Chondrocyte (in vitro differentiated cells): ENCODE results near the gene LIPC. TPM values are rescaled to one million over a fixed set of nuclear protein-coding genes. Genes with fewer than 3 reads are reported as not detected.

Experiments used
- DNase-seq: peaks from one replicate; pipeline ENCODE4 v3.0.0; 2021; ENCODE audit warnings: mixed read lengths, low spot score
- H3K27ac Mint-ChIP-seq: one replicate; pipeline ENCODE4 v1.8.0; 2021; ENCODE audit warnings: mild to moderate bottlenecking, moderate library complexity, mixed read lengths; ENCODE audit not compliant: unreplicated experiment
- H3K27me3 Mint-ChIP-seq: 2 replicates; pipeline ENCODE4 v1.8.0; 2021; ENCODE audit warnings: low read depth, mixed read lengths
- H3K36me3 Mint-ChIP-seq: 2 replicates; pipeline ENCODE4 v1.8.0; 2021; ENCODE audit warnings: low read depth, mixed read lengths
- H3K4me1 Mint-ChIP-seq: 2 replicates; pipeline ENCODE4 v1.8.0; 2021; ENCODE audit warnings: low read depth, mild to moderate bottlenecking, mixed read lengths
- H3K4me3 Mint-ChIP-seq: one replicate; pipeline ENCODE4 v1.8.0; 2021; ENCODE audit warnings: mild to moderate bottlenecking, moderate library complexity, mixed read lengths; ENCODE audit not compliant: unreplicated experiment
- H3K9me3 Mint-ChIP-seq: 2 replicates; pipeline ENCODE4 v1.8.0; 2021; ENCODE audit warnings: low read depth, mixed read lengths
- CTCF ChIP-seq: fragments of 200-600 bp; sonication (generic); IDR thresholded peaks from 2 replicates; pipeline ENCODE4 v1.5.0; 2021; ENCODE audit warnings: antibody characterized with exemption, mild to moderate bottlenecking, moderate library complexity
- total RNA-seq: library from RNA; stranded (reverse); gene quantifications from 3 replicates; pipeline ENCODE4 v1.2.1, GENCODE V29; 2021

The LIPC gene
- total RNA-seq, 1 donor from 2014 or later = not detected

- H3K4me1 Mint-ChIP-seq = peaks cover 3% of the 10 kb centered on the region
- H3K4me3 Mint-ChIP-seq = no peak overlapping the region
- no peaks in the 10 kb centered on the region for H3K27me3 Mint-ChIP-seq
- H3K36me3 Mint-ChIP-seq = no peaks in the 10 kb centered on the region
- no peak overlapping the region for H3K27ac Mint-ChIP-seq
- DNase-seq = no peak
- no peak for TF ChIP-seq CTCF
- peaks cover 4% of the 10 kb centered on the region for H3K9me3 Mint-ChIP-seq
Measured at GRCh38 chr15:58571491-58571890, 139.7 kb downstream of the LIPC start.

GRCh38 chr15:58572521-58572920 lies 140.7 kb downstream of the LIPC start:
- H3K4me3 Mint-ChIP-seq = no peak overlapping the region
- H3K4me1 Mint-ChIP-seq = peaks cover 3% of the 10 kb centered on the region
- no peaks in the 10 kb centered on the region for H3K27me3 Mint-ChIP-seq
- no peak for DNase-seq
- no peak overlapping the region for H3K27ac Mint-ChIP-seq
- no peak for TF ChIP-seq CTCF
- H3K9me3 Mint-ChIP-seq = peaks cover 4% of the 10 kb centered on the region
- no peaks in the 10 kb centered on the region for H3K36me3 Mint-ChIP-seq

GRCh38 chr15:58573270-58573669 lies 141.5 kb downstream of the LIPC start:
- no peak overlapping the region for H3K27ac Mint-ChIP-seq
- H3K27me3 Mint-ChIP-seq = no peaks in the 10 kb centered on the region
- no peak overlapping the region for H3K4me3 Mint-ChIP-seq
- H3K36me3 Mint-ChIP-seq = no peaks in the 10 kb centered on the region
- TF ChIP-seq CTCF = no peak
- no peak for DNase-seq
- H3K9me3 Mint-ChIP-seq = peaks cover 4% of the 10 kb centered on the region
- H3K4me1 Mint-ChIP-seq = no peaks in the 10 kb centered on the region

- Mint-ChIP-seq H3K27me3 (no peaks in the 10 kb centered on the region), H3K27ac (no peak overlapping the region), H3K4me3 (no peak overlapping the region), H3K9me3 (peaks cover 4% of the 10 kb centered on the region), H3K36me3 (no peaks in the 10 kb centered on the region), H3K4me1 (no peaks in the 10 kb centered on the region)
- no peak for TF ChIP-seq CTCF
- DNase-seq = no peak
Measured at GRCh38 chr15:58574631-58575030, 142.8 kb downstream of the LIPC start.

GRCh38 chr15:58575045-58575786 lies 143.4 kb downstream of the LIPC start:
- Mint-ChIP-seq H3K27ac (no peak overlapping the region), H3K4me1 (no peaks in the 10 kb centered on the region), H3K27me3 (no peaks in the 10 kb centered on the region)

More at GRCh38 chr15:58575045-58575786, 143.4 kb downstream of the LIPC start:
- no peaks in the 10 kb centered on the region for H3K9me3 Mint-ChIP-seq
- no peak for DNase-seq
- TF ChIP-seq CTCF = no peak
- no peak overlapping the region for H3K4me3 Mint-ChIP-seq
- no peaks in the 10 kb centered on the region for H3K36me3 Mint-ChIP-seq
